NCI-H510A (cell line): Measurements from ENCODE around the gene BLOC1S4.
"Not testable (repeated sequence)": the region's sequence is repeated elsewhere in the genome, so short reads cannot be mapped to it uniquely, and the experiment has no call there.

Experiments used
- DNase-seq: peaks from one replicate; lab custom pipeline; 2025; lab: John Stamatoyannopoulos, UW

BLOC1S4 gene, protein sequence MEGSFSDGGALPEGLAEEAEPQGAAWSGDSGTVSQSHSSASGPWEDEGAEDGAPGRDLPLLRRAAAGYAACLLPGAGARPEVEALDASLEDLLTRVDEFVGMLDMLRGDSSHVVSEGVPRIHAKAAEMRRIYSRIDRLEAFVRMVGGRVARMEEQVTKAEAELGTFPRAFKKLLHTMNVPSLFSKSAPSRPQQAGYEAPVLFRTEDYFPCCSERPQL

DNA sequence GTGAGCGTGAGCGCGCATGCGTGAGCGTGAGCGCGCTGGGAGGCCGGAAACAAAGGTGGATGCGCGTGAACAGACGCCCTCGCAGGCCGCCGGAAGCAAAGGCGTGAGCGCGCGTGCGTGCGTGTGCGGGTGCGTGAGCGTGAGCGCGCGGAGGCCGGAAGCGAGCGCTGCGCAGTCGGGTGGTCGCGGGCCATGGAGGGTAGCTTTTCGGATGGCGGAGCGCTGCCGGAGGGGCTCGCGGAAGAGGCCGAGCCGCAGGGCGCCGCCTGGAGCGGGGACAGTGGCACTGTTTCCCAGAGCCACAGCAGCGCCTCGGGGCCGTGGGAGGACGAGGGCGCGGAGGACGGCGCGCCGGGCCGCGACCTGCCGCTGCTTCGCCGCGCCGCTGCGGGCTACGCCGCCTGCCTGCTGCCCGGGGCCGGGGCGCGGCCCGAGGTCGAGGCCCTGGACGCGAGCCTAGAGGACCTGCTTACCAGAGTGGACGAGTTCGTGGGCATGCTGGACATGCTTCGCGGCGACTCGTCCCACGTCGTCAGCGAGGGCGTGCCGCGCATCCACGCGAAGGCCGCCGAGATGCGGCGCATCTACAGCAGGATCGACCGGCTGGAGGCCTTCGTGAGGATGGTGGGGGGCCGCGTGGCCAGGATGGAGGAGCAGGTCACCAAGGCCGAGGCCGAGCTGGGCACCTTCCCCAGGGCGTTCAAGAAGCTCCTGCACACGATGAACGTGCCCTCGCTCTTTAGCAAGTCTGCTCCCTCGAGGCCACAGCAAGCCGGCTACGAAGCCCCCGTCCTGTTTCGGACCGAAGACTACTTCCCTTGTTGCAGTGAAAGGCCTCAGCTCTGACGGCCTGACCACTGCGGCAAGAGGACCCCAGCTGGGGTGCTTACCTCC is at the start of gene BLOC1S4:
Gene BLOC1S4 (plus strand): TSS at position 157 of the 894 bp plus-strand sequence. CDS start 36 bp downstream, at position 193.
- DNase-seq, result peak; percentile 77

DNA sequence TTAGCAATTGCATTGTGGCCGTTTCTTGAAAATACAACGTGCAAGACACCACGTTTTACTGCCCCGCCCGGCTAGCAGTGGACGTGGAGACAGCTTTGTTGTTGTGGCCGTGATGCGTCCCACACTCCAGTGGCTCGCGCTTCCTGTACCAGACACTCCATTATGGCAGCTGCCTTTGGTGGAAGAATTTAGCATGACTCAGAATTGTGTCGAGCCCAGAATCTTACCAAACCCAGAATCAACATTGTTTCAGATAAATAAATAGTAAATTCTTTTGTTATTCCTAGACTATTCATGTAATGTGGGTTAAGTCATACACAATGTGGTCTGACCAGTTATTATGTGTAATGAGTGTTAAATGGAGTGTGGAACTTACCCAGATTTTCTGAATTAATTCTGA is 47.6 kb upstream of the BLOC1S4 start:
- no peak for DNase-seq

DNA sequence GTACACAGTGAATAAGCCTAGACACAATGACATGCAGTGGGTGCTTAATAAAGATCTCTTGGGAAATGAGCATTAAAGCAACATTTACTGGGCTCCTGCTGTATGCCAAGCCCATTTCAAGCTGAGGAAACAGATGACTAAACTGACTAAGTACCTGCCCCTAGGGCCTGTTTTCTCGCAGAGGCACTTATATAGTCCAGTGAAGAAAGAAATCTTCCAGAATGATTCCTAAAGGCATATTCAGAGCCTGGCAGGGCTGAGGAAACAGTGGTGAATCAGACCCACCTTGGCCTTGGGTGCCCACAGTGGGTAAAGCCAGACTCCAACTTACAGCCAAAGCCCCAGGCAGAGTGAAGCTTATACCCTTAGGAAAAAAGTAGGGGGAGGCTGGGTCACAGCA is 44.3 kb upstream of the BLOC1S4 start:
- DNase-seq, result no peak

DNA sequence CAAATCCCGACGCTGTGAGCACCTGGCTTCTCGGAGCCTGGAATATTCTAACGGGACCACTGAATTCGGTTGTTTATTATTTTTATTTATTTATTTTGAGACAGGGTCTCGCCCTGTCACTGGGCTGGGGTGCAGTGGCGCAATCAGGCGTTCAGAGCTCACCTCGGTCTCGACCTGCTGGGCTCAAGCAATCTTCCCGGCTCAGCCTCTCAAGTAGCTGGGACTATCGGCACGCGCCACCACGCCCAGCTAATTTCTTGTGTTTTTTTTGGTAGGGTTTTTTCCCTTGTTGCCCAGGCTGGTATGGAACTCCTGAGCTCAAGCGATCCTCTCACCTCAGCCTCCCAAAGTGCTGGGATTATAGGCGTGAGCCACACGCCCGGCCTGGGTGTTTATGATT is 43.8 kb upstream of the BLOC1S4 start:
- DNase-seq, result no peak

DNA sequence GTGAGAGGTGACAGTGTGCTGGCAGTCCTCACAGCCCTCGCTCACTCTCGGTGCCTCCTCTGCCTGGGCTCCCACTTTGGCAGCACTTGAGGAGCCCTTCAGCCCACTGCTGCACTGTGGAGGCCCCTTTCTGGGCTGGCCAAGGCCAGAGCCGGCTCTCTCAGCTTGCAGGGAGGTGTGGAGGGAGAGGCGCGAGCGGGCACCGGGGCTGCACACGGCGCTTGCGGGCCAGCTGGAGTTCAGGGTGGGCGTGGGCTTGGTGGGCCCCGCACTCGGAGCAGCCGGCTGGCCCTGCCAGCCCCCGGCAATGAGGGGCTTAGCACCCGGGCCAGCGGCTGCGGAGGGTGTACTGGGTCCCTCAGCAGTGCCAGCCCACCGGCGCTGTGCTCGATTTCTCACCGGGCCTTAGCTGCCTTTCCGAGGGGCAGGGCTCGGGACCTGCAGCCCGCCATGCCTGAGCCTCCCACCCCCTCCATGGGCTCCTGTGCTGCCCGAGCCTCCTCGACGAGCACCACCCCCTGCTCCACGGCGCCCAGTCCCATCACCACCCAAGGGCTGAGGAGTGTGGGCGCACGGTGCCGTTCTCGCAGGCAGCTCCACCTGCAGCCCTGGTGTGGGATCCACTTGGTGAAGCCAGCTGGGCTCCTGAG is 43.3 kb upstream of the BLOC1S4 start:
- DNase-seq, result not testable (repeated sequence)

DNA sequence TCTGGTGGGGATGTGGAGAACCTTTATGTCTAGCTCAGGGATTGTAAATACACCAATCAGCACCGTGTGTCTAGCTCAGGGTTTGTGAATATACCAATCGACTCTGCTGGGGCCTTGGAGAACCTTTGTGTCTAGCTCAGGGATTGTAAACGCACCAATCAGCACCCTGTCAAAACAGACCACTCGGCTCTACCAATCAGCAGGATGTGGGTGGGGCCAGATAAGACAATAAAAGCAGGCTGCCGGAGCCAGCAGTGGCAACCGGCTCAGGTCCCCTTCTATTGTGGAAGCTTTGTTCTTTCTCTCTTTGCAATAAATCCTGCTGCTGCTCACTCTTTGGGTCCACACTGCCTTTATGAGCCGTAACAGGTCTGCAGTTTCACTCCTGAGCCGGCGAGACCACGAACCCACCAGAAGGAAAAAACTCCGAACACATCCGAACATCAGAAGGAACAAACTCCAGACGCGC is 42.7 kb upstream of the BLOC1S4 start:
- DNase-seq, result not testable (repeated sequence)

DNA sequence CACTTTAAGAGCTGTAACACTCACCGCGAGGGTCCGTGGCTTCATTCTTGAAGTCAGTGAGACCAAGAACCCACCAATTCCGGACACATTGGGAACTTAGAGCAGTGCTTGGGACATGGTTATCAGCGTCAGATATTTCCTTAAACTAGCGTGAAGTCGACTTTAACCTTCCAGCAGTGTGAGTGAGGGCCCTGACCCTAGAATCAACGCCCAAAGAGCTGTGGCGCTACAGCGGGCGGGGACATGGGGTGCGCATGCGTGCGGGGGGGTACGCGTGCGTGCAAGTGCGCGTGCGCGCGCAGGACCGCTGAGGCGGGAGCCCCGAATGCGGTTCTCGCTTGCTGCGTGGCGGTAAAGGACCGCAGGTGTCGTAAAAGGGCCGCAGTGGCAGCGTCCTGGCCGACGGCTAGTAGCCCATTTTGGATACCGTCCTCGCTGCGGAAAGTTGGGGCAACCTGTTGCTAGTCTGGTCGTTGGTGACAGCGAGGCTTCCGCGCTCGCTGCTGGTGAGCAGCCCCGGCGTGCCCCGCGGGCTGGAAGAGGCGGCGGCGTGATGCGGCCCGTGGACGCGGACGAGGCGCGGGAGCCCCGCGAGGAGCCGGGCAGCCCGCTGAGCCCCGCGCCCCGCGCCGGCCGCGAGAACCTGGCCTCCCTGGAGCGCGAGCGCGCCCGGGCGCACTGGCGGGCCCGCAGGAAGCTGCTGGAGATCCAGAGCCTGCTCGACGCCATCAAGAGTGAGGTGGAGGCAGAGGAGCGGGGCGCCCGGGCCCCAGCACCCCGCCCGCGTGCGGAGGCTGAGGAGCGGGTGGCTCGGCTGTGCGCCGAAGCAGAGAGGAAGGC is 42.1 kb upstream of the BLOC1S4 start:
- DNase-seq, result peak; percentile 84

DNA sequence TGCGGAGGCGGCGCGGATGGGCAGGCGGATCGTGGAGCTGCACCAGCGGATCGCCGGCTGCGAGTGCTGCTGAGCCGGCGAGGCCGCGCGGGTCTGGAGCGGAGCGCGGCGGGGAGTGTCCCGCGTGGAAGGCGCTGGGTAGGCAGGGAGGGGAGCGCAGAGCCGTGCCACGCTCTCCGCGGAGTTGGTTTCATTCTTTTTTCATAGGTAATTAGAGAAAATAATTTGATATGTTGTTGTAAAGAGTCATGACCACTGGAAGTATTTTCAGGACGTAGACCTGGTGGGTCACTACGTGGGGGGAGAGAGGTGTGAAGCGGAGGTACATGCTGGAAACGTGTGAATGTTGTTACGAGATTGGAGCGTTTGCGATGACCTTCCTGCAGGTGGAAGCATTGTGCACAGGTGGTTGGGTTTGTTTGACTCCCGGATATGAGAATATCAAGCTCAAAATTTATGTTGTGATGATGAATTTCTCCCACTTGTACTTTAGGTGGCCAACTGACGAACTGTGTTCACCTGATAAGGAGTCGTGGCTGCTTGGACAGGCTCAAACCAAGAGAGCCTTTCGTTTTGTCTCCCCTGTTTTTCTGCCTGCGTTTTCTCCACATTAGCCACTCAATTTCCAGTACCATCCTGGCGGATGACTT is 41.3 kb upstream of the BLOC1S4 start:
- DNase-seq, result no peak

DNA sequence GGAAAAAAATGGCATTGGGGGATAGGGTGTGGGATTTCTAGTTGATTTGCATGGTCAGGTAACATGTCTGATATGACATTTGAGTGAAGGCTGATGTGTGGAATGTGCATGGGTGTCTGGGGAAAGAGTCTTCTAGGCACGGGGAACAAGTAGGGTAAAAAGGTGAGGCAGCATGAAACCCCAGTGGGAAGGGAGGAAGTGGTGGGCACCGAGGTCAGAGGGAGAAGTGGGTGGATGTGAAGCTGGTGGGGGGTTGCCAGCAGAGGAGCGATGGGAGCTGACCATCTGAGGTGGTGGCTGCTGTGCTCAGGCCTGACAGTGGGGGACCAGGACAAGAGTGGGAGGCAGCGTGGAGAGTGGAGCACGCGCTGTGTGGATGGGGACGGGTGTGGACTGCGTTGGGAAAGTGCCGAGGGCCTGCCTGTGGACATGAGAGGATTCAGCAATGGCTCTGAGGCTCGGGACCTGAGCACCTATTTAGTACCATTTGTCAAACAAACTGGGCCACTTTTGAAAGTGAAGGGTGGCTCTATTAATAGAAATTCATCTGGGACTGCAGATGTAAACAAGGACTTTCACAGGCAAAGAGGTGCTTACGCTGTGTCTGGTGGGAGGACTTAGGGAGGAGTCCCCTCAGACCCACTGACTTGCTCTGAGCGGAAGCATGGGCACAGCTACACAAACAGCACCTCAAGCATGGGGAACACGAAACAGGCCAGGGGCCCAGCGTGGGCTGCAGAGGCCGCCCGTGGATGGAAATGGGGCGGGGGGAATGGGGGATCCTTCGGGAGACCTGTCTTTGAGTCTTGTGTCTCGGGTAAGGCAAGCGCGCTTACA is 39.0 kb upstream of the BLOC1S4 start:
- no peak for DNase-seq

DNA sequence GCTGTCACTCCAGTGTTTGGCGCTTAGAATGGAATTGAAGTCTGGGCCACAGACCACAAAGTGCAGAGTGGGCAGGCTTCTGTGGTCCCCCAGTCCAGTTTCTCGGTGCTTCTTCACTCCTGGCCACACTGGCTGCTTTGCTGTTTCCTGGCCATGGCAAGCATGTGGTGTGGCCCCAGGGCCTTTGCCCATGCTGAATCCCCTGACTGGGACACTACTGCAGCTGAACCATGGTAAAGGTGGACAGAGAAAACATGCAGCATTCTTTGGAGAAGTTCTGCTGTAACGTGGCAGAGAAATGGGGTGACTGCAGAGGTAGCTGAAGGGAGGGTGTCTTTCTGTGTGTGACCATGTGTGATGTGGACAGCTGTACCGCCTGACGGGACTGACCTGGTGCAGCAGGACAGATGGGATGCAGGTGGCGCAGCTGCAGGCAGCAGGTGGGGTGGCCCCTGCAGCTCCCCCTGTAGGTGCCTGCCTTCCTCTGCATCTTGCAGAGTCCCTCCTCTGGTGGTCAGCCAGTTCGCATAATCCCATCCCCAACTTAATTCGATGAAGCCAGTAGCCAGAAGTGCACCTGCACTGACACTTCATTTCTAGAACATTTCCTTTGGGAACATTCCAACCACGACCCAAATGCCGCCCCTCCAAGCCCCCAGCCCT is 35.5 kb upstream of the BLOC1S4 start:
- DNase-seq, result no peak

DNA sequence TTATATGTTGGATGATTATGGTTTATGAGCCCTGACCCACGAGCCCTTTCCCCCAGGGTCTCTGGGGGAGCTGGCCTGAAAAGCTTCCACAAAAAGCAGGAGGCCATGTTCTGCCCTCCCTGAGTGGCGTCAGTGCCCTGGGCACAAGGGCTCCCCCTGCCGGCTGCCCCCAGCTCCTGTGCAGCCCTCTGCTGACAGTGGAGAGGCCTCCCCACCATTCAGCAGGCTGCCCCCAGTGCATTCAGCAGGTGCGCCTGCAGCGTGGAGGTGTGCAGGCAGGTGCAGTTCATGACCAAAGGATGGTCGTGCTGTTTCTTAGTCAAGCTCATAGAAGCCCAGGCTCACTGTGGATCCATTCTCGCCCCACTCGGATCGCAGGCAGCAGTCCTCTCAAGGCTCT is 34.8 kb upstream of the BLOC1S4 start:
- no peak for DNase-seq

DNA sequence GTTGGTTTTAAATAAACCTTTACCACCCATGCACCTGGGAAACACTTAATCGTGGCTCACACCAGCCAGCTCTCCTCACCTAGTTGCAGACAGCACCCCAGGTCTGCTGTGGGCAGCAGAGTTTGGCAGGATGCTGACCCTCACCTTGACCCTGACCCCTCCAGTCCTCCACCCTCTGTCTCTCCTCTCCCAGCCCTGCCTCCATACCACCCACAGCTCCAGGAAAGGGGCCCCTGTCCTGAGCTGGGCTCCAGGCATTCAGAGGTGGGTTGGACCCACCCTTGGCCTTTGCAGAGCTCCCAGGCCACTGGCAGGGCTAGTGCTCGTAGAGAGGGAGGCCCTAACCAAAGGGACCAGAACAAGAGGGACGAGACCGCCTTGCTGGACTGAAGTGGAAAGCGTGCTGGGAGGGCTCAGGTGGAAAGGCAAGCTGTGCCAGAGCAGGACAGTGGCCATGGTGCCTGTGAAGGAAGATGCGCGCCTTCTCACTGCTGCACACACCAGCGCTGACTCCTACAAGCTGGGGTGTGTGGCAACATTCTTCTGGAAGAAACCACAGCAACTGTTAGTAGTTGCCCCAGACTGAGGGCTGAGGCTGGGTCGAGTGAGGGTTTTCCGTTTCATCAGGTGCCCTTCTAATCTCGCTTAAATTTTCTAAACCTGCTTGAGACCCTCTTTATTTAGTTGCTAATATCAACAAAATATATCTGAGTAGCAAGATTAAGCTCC is 32.9 kb upstream of the BLOC1S4 start:
- no peak for DNase-seq

DNA sequence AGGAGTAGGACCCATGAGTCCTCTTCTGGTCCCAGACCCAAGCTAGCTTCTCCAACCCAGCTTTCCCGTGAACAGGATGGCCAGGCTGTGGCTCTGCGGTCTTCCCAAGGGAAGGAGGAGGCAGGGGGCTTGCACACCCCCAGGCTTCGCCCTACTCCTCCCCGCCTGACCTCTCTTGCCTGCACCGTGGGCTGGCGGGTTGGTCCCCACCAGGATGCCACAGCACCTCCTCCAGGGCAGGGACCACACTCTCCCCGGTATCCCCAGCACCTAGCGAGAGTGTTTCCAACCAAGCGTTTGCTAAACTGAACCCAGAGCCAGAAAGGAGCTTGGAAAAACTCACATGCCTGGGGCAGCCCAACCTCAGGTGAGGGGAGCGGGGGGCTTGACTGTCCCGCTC is 31.3 kb upstream of the BLOC1S4 start:
- no peak for DNase-seq

DNA sequence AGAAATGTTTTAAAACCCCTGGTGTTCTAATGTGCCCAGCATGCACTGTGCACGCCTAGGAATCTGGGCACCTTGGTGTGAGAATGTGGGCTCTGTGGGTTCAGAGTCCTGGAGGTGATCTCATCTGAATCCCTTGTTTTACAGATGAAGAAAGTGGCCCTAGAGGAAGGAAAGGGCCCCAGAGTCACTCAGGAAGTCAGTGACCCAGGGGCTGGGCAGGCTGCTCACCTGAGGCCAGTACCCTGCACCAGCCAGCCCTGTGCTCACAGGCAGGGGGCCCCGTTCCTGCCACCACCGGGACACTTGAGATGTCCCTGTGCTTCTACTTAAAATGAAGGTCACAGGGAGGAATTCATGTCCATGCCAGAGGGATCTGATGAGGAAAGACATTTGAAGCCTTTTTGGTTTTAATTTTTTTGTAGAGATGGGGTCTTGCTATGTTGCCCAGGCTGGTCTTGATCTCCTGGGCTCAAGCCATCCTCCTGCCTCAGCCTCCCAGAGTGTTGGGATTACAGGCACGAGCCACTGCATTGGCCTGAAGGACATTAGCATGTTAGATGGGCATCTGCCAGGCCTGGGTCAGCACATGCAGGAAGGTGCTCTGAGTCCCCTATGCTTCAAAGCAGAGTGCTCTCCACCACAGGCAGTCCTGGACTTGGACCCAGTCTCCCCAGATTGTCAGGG is 29.7 kb upstream of the BLOC1S4 start:
- DNase-seq, result no peak

DNA sequence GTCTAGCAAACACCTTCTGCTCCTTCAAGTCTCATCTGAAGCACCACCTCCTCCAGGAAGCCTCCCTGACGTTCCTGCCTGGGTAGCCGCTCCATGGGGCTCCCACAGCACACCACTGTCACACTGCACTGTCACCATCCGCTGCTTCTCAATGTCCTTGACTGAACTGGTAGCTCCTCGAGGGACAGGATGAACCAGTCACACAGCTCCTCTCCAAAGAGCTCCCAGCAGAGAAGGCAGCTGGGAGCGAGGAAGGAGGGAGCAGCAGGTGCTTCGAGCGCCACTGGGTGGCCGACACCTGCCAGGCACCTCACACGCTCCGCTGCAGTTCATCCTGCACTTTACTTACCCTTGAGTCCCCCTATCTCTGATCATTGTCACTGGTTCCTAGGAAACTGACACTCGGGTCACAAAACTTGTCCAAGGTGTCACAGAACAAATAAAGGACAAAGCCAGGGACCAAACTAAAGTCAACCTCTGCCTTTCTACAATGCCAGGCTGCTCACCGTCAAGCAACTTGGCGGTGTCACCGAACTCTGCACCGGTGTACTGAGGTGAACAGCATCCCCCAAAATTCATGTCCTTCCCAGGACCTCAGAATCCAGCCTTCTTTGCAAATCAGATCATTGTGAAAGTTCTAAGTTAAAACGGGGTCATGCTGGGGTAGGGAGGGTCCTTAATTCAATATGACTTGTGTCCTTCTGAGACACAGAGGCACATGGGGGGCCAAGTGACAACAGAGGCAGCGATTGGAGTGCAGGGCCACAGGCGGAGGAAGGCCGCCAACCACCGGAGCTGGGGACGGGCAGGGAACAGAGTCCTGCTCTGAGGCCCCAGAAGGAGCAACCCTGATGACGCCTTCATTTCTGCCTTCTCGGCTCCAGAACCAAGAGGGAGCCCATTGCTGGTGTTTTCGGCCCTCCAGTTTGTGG is 27.8 kb upstream of the BLOC1S4 start:
- DNase-seq, result peak; percentile 73

DNA sequence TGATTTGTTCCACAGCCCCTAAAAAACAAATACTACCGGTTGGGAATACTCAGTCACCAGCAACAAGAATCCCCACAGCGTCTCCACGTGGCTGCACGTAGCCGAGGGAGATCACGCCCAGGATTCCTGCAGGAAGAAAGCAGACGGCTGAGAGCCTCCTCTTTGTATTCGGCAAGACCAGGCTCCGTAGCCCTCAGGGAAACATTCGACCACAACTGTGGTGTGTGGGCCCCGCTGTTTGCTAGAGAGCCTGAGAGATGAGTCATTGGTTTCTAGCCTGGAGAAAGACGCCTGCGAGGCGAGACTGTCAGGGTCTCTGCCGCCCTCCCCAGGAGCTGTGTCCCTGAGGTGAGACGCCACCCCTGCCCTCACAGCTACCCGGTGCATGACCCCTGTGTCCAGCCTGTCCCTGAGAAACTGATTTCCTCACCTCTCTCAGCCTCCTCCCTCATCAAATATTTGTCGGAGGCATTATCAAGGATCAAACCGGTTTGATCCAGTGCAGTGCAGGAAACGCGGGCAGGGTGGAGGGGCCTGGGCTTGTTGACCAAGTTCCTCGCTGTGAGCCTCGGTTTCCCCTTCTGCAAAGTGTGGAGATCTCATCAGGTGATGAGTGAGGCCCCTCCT is 27.0 kb upstream of the BLOC1S4 start:
- DNase-seq, result no peak

DNA sequence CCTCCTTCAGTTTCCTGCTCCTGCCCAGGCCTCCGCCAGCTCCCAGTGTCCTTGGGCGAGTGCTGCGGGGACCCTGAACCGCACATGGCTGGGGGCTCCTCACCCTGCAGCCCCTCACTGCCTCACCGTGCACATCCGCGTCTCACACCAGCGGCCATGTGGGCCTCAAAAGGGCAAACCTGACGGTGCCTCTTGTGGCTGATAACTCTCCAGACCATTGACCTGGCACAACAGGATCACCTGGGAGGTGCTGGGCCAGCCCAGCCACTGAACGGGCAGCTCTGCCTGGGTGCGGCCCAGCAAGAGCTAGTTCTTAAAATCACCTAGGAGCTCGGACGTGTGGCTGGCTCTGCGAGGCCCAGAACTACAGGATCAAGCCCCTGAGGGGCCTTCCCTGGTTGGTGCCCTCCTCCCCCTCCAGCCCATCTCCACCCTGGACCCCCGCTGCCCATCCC is 26.4 kb upstream of the BLOC1S4 start:
- DNase-seq, result no peak
